BLaER1 treated with 17β-estradiol and CSF1 and Interleukin-3, amounts not matched to agents 10 nM and 100 nM (cell line): ENCODE measurements around the gene HOXB6.

Experiments used
- H3K27ac ChIP-seq, 11 experiments: shearing (Covaris generic); formaldehyde crosslinking; 2 replicates each; pipeline ENCODE4 v1.8.1; 2022
- H3K27me3 ChIP-seq, 11 experiments: shearing (Covaris generic); formaldehyde crosslinking; 2 replicates each; pipeline ENCODE4 v1.8.1; 2022
- H3K36me3 ChIP-seq, 11 experiments: shearing (Covaris generic); formaldehyde crosslinking; 2 replicates each; pipeline ENCODE4 v1.8.1; 2022
- H3K4me1 ChIP-seq, 10 experiments: shearing (Covaris generic); formaldehyde crosslinking; 2 replicates each; pipeline ENCODE4 v1.8.1; 2022
- H3K4me2 ChIP-seq, 11 experiments: shearing (Covaris generic); formaldehyde crosslinking; 2 replicates each; pipeline ENCODE4 v1.8.1; 2022
- H3K4me3 ChIP-seq, 10 experiments: shearing (Covaris generic); formaldehyde crosslinking; 2 replicates each; pipeline ENCODE4 v1.8.1; 2022
- H3K9ac ChIP-seq, 11 experiments: shearing (Covaris generic); formaldehyde crosslinking; 2 replicates each; pipeline ENCODE4 v1.8.1; 2022
- H3K9me3 ChIP-seq, 11 experiments: shearing (Covaris generic); formaldehyde crosslinking; replicated peaks in 1 of 11; 2 replicates each; pipeline ENCODE4 v1.8.1; 2022
- H4K20me1 ChIP-seq, 11 experiments: shearing (Covaris generic); formaldehyde crosslinking; 2 replicates each; pipeline ENCODE4 v1.8.1; 2022
- Cebpa-rat ChIP-seq, 11 experiments: shearing (Covaris generic); IDR thresholded peaks; 2 replicates each; pipeline ENCODE4 v1.8.1; 2022

The HOXB6 gene

GRCh38 chr17:48644159-48644558 lies 39.4 kb upstream of the HOXB6 start:
- H3K9me3 ChIP-seq, result peaks cover 0 to 16% (median 0%) of the 10 kb centered on the region in 11 experiments; a peak in 7 of 22 replicates
- no peak for TF ChIP-seq Cebpa-rat (IDR thresholded peaks at IDR 0.05)
- no peak overlapping the region for H3K4me2 ChIP-seq
- H3K9ac ChIP-seq, result no peak overlapping the region
- peaks cover 0 to 84% (median 63%) of the 10 kb centered on the region in 11 experiments; a peak in 16 of 22 replicates for H4K20me1 ChIP-seq
- H3K36me3 ChIP-seq, result no peaks in the 10 kb centered on the region
- no peak overlapping the region for H3K4me3 ChIP-seq
- H3K27ac ChIP-seq, result no peak overlapping the region
- H3K4me1 ChIP-seq, result peaks cover 4 to 14% (median 11%) of the 10 kb centered on the region in 10 experiments; a peak in 13 of 20 replicates
- H3K27me3 ChIP-seq, result peaks cover 100% of the 10 kb centered on the region in 11 experiments

DNA sequence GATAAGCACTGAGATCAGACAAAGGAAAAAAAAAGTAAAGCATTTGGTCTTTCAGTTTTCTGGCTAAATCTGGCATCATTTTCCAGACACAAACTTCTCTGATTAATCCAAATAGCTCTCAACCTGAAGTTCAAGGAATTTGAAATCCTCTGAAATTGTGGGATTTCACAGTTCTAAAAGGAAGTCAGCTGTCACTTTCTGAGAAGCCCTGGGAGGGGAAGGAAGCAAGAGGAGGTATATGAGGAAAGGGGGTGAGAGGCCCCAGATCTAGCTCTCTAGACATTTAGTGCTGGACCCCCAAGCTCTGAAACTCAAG lies 38.9 kb upstream of the HOXB6 start:
- H3K9ac ChIP-seq, result no peak overlapping the region
- no peak overlapping the region for H3K27ac ChIP-seq
- H3K9me3 ChIP-seq, result peaks cover 0 to 16% (median 0%) of the 10 kb centered on the region in 11 experiments; a peak in 7 of 22 replicates
- no peak overlapping the region for H3K4me3 ChIP-seq
- peaks cover 0 to 85% (median 67%) of the 10 kb centered on the region in 11 experiments; a peak in 16 of 22 replicates for H4K20me1 ChIP-seq
- no peak overlapping the region for H3K4me2 ChIP-seq
- peaks cover 4 to 14% (median 11%) of the 10 kb centered on the region in 10 experiments; a peak in 13 of 20 replicates for H3K4me1 ChIP-seq
- no peak for TF ChIP-seq Cebpa-rat (IDR thresholded peaks at IDR 0.05)
- peaks cover 100% of the 10 kb centered on the region in 11 experiments for H3K27me3 ChIP-seq
- no peaks in the 10 kb centered on the region for H3K36me3 ChIP-seq

GRCh38 chr17:48642843-48643696 lies 38.3 kb upstream of the HOXB6 start:
- Histone ChIP-seq H3K27me3 (peaks cover 100% of the 10 kb centered on the region in 11 experiments), H4K20me1 (peaks cover 0 to 89% (median 67%) of the 10 kb centered on the region in 11 experiments; a peak in 16 of 22 replicates), H3K36me3 (no peaks in the 10 kb centered on the region), H3K4me2 (no peak overlapping the region), H3K9ac (no peak overlapping the region), H3K27ac (no peak overlapping the region), H3K4me1 (peaks cover 4 to 14% (median 11%) of the 10 kb centered on the region in 10 experiments; a peak in 13 of 20 replicates), H3K4me3 (no peak overlapping the region), H3K9me3 (peaks cover 0 to 16% (median 0%) of the 10 kb centered on the region in 11 experiments; a peak in 7 of 22 replicates)
- no peak for TF ChIP-seq Cebpa-rat (IDR thresholded peaks at IDR 0.05)

DNA sequence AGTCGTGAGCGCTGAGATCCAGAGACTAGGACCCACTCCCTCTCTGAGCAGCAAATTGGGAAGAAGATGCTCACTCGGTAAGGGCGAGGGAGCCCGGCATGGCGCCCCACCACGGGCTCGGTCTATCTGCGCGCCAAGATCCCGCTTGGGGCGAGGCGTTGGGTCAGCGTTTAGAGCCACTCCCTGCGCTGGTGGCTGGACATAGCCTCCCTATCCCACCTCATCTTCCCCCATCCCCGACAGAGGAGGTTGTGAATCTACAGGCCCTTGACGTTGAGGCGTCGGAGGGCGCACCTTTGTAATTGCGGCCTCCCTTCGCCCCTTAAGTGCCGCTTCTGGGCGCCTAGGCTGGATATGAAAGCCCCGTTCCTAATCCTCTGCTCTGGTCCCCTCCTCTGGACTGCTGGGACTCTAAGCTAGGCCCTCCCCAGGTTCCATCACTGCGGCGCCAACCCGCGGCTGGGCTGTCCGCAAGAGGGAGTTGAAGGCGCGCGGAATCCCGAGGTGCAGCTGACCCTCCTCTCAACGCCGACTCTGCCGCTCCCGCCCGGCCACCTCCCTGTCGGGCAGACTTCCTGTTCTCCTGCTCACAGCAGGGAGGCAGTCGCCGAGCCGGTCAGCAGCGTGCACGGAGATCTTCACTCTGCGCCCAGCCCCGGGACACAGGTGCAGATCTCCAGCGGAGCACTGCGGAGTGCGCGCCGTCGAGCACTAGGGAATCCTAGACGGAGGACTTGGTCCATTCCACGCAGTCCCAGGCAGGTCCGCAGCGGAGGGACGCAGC lies 37.5 kb upstream of the HOXB6 start:
- Histone ChIP-seq H3K27me3 (peaks cover 100% of the 10 kb centered on the region in 11 experiments), H4K20me1 (peaks cover 0 to 91% (median 73%) of the 10 kb centered on the region in 11 experiments; a peak in 16 of 22 replicates), H3K9me3 (peaks cover 0 to 16% (median 0%) of the 10 kb centered on the region in 11 experiments; a peak in 7 of 22 replicates), H3K4me2 (no peak overlapping the region), H3K36me3 (no peaks in the 10 kb centered on the region), H3K9ac (no peak overlapping the region), H3K4me3 (no peak overlapping the region), H3K4me1 (peaks cover under 1 to 9% (median 7%) of the 10 kb centered on the region in 10 experiments; a peak in 13 of 20 replicates), H3K27ac (no peak overlapping the region)
- TF ChIP-seq Cebpa-rat (IDR thresholded peaks at IDR 0.05), result no peak

DNA sequence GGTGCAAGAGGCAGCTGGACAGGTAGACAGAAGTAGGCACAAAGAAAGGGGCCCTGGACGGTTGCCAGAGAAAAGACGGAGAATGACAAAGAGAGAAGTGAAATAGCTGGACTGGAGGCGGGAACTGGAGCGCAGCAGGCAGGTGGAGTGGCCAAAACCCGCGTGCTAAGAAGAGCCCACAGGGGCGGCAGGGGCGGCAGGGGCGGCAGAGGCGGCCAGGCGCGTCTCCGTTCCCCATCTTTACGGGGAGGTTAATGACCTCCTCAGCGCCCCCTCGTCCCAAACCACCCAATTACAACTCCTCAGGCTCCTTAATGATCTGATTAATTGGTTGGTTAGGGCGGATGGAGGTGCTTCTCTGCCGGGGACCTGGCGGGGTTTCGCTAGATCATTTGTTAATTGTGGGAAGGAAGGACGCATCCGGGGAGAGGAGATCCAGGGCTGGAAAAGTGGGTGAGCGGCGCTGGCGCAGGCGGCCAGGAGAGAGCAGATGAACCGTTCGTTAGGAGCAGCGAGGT lies 36.8 kb upstream of the HOXB6 start:
- H3K27ac ChIP-seq, result no peak overlapping the region
- no peak overlapping the region for H3K4me2 ChIP-seq
- TF ChIP-seq Cebpa-rat (IDR thresholded peaks at IDR 0.05), result no peak
- H3K4me1 ChIP-seq, result peaks cover 0 to 6% (median 5%) of the 10 kb centered on the region in 10 experiments; a peak in 12 of 20 replicates
- no peaks in the 10 kb centered on the region for H3K36me3 ChIP-seq
- H3K9me3 ChIP-seq, result peaks cover 0 to 16% (median 0%) of the 10 kb centered on the region in 11 experiments; a peak in 7 of 22 replicates
- peaks cover 100% of the 10 kb centered on the region in 11 experiments for H3K27me3 ChIP-seq
- peaks cover 0 to 92% (median 78%) of the 10 kb centered on the region in 11 experiments; a peak in 16 of 22 replicates for H4K20me1 ChIP-seq
- no peak overlapping the region for H3K9ac ChIP-seq
- H3K4me3 ChIP-seq, result no peak overlapping the region

- no peaks in the 10 kb centered on the region for H3K36me3 ChIP-seq
- H3K4me3 ChIP-seq, result no peak overlapping the region
- H3K27ac ChIP-seq, result no peak overlapping the region
- H3K9ac ChIP-seq, result no peak overlapping the region
- peaks cover 0 to 91% (median 75%) of the 10 kb centered on the region in 11 experiments; a peak in 15 of 22 replicates for H4K20me1 ChIP-seq
- H3K9me3 ChIP-seq, result peaks cover 0 to 16% (median 0%) of the 10 kb centered on the region in 11 experiments; a peak in 7 of 22 replicates
- peaks cover 0 to 5% (median 0%) of the 10 kb centered on the region in 10 experiments; a peak in 1 of 20 replicates for H3K4me1 ChIP-seq
- peaks cover 100% of the 10 kb centered on the region in 11 experiments for H3K27me3 ChIP-seq
- no peak overlapping the region for H3K4me2 ChIP-seq
- TF ChIP-seq Cebpa-rat (IDR thresholded peaks at IDR 0.05), result no peak
Observed at GRCh38 chr17:48640858-48641180, 36.0 kb upstream of the HOXB6 start.

GRCh38 chr17:48639982-48640857 lies 35.4 kb upstream of the HOXB6 start:
- TF ChIP-seq Cebpa-rat (IDR thresholded peaks at IDR 0.05), result no peak
- Histone ChIP-seq H3K27me3 (peaks cover 100% of the 10 kb centered on the region in 11 experiments), H3K4me3 (no peak overlapping the region), H3K9ac (no peak overlapping the region), H3K27ac (no peak overlapping the region), H3K4me2 (no peak overlapping the region), H3K9me3 (peaks cover 0 to 16% (median 0%) of the 10 kb centered on the region in 11 experiments; a peak in 7 of 22 replicates), H3K4me1 (peaks cover 0 to 5% (median 0%) of the 10 kb centered on the region in 10 experiments; a peak in 1 of 20 replicates), H4K20me1 (peaks cover 0 to 91% (median 75%) of the 10 kb centered on the region in 11 experiments; a peak in 15 of 22 replicates), H3K36me3 (no peaks in the 10 kb centered on the region)

DNA sequence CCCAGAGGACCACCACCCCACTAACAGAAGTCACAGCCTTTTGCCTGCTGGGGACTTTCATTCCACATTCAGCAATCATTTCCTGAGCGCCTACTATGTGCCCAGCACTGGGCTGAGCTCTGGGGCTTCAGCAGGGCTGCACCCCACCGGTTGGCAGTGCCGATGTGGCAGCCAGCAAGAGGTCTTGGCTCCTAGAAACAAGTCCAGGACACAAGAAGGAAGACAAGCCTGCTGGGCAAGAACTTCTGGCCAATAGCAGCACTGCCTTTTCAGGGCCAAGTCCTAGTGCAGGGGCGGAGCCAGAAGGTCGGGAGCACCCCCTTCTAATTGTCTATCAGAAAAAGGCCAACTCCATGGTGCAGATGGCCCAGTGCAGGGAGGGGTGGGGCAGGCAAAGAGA lies 34.4 kb upstream of the HOXB6 start:
- H3K4me2 ChIP-seq, result no peak overlapping the region

More for the DNA sequence above, 34.4 kb upstream of the HOXB6 start:
- TF ChIP-seq Cebpa-rat (IDR thresholded peaks at IDR 0.05), result no peak
- H3K36me3 ChIP-seq, result no peaks in the 10 kb centered on the region
- no peak overlapping the region for H3K27ac ChIP-seq
- H3K4me3 ChIP-seq, result no peak overlapping the region
- no peak overlapping the region for H3K9ac ChIP-seq
- peaks cover 0 to 5% (median 0%) of the 10 kb centered on the region in 10 experiments; a peak in 1 of 20 replicates for H3K4me1 ChIP-seq
- peaks cover 0 to 92% (median 73%) of the 10 kb centered on the region in 11 experiments; a peak in 15 of 22 replicates for H4K20me1 ChIP-seq
- H3K9me3 ChIP-seq, result peaks cover 0 to 17% (median 0%) of the 10 kb centered on the region in 11 experiments; a peak in 7 of 22 replicates
- peaks cover 100% of the 10 kb centered on the region in 11 experiments for H3K27me3 ChIP-seq
